ENCODE results near the gene DHRS7C.

Gene DHRS7C

DNA sequence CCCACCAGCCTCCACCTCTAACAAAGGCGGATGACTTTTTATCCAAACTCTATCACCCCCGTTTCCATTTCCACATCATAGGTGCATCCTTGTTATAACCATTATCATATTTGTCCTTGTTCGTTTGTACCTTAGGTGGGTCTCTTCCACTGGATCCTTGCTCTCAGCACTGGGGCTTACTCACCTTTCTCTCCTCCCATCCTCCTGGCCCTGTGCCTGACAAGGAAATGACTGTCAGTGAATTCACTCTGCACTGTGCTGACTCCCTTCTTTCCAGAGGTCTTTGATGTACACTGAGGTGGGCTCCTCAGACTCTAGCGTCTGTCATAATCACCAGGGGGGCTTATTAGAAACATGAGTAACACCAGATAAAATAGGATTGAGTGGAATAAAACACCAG, 27.4 kb upstream of the DHRS7C start:
- Mint-ChIP-seq H3K27ac (no peak overlapping the region), H3K27me3 (no peaks in the 10 kb centered on the region), H3K36me3 (ENCODE audit: low read depth) (no peaks in the 10 kb centered on the region), H3K4me3 (no peak overlapping the region), H3K4me1 (ENCODE audit: low read depth) (no peaks in the 10 kb centered on the region), H3K9me3 (no peaks in the 10 kb centered on the region)
- intact Hi-C loops (cut with micrococcal nuclease) = no loop called here

DNA sequence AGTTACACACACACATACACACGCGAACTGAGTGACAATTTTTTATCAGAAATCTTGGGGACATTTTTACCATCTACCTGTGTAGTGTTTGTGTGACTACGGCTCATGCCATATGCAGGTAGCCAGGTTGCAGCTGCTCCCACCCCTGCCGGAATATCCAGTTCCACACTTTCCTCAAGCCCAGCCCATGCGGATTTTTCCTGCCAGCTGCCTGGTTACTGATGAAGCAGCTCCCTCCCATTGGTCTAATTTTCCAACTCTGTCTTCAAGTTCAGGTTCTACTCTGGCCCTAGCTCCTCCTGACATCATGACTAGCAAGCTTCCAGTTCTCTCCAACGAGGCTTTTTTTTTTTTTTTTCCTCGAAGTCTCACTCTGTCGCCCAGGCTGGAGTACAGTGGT, 25.7 kb upstream of the DHRS7C start:
- Mint-ChIP-seq H3K9me3 (no peaks in the 10 kb centered on the region), H3K36me3 (ENCODE audit: low read depth) (no peaks in the 10 kb centered on the region), H3K27ac (no peak overlapping the region), H3K4me1 (ENCODE audit: low read depth) (no peaks in the 10 kb centered on the region), H3K4me3 (no peak overlapping the region), H3K27me3 (no peaks in the 10 kb centered on the region)
- intact Hi-C loops (cut with micrococcal nuclease) = no loop called here

DNA sequence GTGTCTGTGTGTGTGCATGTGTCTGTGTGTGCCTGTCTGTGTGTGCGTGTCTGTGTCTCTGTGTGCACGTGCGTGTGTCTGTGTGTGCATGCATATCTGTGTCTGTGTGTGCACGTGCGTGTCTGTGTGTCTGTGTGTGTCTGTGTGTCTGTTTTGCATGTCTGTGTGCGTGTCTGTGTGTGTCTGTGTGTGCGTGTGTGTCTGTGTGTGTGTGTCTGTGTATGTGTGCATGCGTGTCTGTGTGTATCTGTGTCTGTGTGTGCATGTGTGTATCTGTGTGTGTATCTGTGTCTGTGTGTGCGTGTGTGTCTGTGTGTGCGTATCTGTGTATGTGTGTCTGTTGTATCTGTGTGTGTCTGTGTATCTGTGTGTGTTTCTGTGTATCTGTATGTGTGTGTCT, 25.1 kb upstream of the DHRS7C start:
- Mint-ChIP-seq H3K4me1 (ENCODE audit: low read depth) (no peaks in the 10 kb centered on the region), H3K27ac (no peak overlapping the region), H3K27me3 (no peaks in the 10 kb centered on the region), H3K4me3 (no peak overlapping the region), H3K36me3 (ENCODE audit: low read depth) (no peaks in the 10 kb centered on the region), H3K9me3 (no peaks in the 10 kb centered on the region)
- intact Hi-C loops (cut with micrococcal nuclease) = no loop called here

DNA sequence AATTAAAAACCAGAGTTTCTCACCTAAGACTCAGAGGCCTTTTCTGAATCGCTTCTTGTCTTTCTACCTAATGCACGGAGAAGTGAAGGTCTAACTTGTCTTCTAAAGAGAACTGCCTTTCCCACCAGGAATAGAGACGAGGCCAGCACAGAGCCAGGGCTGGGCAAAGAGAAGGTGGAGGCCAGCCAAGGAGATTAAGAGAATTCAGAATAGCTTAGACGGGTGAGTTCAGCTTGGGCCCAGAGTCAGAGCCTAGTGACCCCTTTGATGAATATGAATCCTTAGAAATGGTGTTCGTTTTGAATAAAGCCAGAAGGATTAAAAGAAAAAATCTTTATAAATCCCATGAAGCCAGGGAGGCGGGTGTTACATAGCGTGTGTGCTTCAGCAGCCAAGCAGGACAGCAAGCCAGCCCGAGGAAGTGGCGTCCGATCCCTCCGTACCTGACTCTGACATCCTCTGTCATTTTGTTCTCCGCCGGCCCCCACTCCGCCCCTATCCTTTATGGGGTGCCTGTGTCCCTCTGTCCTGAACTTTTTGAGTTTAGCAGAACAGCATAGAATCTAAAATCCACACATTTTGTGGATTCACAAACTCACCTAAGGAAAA, 23.0 kb upstream of the DHRS7C start:
- intact Hi-C loops (cut with micrococcal nuclease) = no loop called here
- no peak overlapping the region for H3K4me3 Mint-ChIP-seq
- H3K9me3 Mint-ChIP-seq = no peaks in the 10 kb centered on the region
- H3K27me3 Mint-ChIP-seq = no peaks in the 10 kb centered on the region
- no peaks in the 10 kb centered on the region for H3K36me3 Mint-ChIP-seq (ENCODE audit: low read depth)
- no peak overlapping the region for H3K27ac Mint-ChIP-seq
- no peaks in the 10 kb centered on the region for H3K4me1 Mint-ChIP-seq (ENCODE audit: low read depth)

DNA sequence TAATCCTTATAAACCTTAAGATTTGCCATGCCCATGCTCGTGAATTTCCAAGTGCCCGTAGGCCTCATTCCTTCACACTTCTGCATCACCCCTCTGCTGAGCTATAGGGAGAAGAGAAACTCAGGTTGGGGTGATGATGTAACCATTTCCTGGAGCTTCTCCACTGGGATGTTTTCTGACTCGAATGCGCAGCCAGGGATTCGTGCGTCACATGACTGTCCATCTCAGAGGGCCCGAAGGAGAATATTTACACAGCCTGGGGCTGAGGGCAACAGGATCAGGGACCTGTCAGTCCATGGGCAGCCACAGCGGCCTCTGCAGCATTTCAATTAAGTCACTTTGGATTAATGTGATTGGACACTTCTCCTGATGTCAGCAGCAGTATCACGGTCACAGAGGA, 21.8 kb upstream of the DHRS7C start:
- intact Hi-C loops (cut with micrococcal nuclease) = no loop called here
- Mint-ChIP-seq H3K4me1 (ENCODE audit: low read depth) (no peaks in the 10 kb centered on the region), H3K27me3 (no peaks in the 10 kb centered on the region), H3K4me3 (no peak overlapping the region), H3K27ac (no peak overlapping the region), H3K36me3 (ENCODE audit: low read depth) (no peaks in the 10 kb centered on the region), H3K9me3 (no peaks in the 10 kb centered on the region)

DNA sequence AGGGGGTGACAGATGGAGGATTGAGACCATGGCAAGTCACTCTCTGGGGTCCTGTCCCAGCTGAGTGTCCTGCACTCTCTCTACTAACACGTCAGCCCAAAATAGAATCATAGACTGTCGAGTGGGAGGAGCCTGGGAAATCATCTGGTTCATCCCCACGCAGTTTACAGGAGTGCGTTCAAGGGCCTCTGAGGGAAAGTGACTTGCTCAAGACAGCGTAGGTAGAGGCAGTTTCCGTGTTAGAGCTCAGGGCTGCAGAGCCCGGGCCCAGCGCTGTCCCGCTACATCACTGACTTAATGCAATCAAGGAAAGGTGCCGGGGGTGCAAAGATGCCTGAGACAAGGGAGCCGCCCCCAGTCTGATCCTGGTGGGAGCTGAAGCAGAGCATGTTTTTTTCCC, 20.1 kb upstream of the DHRS7C start:
- intact Hi-C loops (cut with micrococcal nuclease) = no loop called here
- H3K36me3 Mint-ChIP-seq (ENCODE audit: low read depth) = no peaks in the 10 kb centered on the region
- H3K27me3 Mint-ChIP-seq = peaks cover under 1% of the 10 kb centered on the region

DNA sequence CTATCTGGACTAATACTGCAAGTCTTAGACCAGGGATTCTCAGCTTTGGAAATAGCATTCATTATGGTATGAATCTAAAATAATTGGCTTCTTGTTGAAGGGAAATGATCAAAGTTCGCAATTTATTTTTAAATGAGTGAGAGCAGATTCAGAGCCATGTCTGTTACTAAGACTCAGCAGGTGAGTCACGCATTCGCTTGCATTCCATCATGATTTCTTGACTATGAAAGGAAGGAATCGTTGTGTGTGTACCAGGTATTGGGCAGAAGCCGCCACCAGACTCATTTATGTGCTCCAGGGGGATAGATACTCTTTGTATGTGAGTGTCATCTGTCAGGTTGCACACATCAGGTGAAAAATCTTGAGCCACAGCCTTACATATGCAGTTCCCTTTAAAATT, 19.7 kb upstream of the DHRS7C start:
- H3K4me3 Mint-ChIP-seq = no peak overlapping the region
- intact Hi-C loops (cut with micrococcal nuclease) = no loop called here
- H3K36me3 Mint-ChIP-seq (ENCODE audit: low read depth) = no peaks in the 10 kb centered on the region
- peaks cover 1% of the 10 kb centered on the region for H3K27me3 Mint-ChIP-seq
- no peaks in the 10 kb centered on the region for H3K4me1 Mint-ChIP-seq (ENCODE audit: low read depth)
- H3K9me3 Mint-ChIP-seq = no peaks in the 10 kb centered on the region
- H3K27ac Mint-ChIP-seq = no peak overlapping the region

More for the DNA sequence above, 20.1 kb upstream of the DHRS7C start:
- Mint-ChIP-seq H3K4me3 (no peak overlapping the region), H3K4me1 (ENCODE audit: low read depth) (no peaks in the 10 kb centered on the region), H3K9me3 (no peaks in the 10 kb centered on the region), H3K27ac (no peak overlapping the region)

DNA sequence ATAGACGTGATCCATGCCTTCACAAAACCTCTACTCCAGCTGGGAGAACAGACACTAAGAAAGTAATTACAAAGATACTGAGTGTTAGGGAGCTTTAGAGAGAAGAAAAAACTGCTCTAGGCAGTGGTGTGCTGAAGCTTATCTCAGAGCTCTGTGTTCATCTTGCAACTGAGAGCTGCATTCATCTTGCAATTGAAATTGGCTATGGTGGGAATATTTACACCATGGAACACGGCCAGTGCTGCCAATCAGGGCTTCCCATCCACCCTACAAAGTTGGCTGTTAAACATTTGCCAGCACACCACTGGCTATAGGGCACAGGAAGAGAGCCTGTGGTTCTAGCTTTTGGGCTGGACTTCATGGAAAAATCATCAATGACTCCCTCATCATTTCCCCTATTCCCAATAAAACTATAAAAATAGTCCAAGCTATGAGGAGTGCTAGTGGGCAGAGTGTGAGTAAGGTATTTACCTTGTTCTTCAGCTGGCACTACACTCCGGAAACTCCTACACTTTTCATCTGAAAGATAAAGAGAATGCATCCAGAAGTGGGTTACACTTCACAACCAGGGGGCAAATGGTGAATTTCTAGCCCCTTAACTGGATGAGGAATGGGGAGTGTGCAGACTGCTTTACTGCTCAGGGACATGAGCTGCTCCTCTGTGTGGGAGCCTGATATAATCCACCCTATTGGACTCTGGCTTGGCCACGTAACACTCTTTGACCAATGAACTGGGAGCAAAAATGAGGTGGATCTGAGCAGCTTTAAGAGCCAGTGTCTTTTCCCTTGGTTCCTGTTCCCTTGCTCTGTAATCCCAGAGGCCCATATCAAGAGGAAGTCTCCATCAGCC, 18.9 kb upstream of the DHRS7C start:
- no peak overlapping the region for H3K4me3 Mint-ChIP-seq
- peaks cover 1% of the 10 kb centered on the region for H3K27me3 Mint-ChIP-seq
- no peaks in the 10 kb centered on the region for H3K9me3 Mint-ChIP-seq
- intact Hi-C loops (cut with micrococcal nuclease) = no loop called here
- no peak overlapping the region for H3K27ac Mint-ChIP-seq
- H3K36me3 Mint-ChIP-seq (ENCODE audit: low read depth) = no peaks in the 10 kb centered on the region
- no peaks in the 10 kb centered on the region for H3K4me1 Mint-ChIP-seq (ENCODE audit: low read depth)

DNA sequence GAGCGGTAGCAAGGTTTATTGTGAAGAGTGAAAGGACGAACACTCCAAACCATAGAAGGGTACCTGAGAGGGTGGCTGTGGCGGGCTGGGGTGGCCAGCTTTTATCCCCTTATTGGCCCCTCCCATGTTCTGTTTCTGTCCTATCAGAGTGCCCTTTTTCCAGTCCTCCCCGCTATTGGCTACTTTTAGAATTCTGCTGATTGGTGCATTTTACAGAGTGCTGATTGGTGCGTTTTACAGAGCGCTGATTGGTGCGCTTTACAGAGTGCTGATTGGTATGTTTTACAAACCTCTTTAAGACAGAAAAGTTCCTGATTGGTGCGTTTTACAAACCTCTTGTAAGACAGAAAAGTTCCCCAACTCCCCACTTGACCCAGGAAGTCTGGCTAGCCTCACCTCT, 18.0 kb upstream of the DHRS7C start:
- no peak overlapping the region for H3K4me3 Mint-ChIP-seq
- intact Hi-C loops (cut with micrococcal nuclease) = no loop called here
- no peaks in the 10 kb centered on the region for H3K9me3 Mint-ChIP-seq
- peaks cover 1% of the 10 kb centered on the region for H3K27me3 Mint-ChIP-seq
- H3K27ac Mint-ChIP-seq = no peak overlapping the region
- no peaks in the 10 kb centered on the region for H3K36me3 Mint-ChIP-seq (ENCODE audit: low read depth)
- no peaks in the 10 kb centered on the region for H3K4me1 Mint-ChIP-seq (ENCODE audit: low read depth)

DNA sequence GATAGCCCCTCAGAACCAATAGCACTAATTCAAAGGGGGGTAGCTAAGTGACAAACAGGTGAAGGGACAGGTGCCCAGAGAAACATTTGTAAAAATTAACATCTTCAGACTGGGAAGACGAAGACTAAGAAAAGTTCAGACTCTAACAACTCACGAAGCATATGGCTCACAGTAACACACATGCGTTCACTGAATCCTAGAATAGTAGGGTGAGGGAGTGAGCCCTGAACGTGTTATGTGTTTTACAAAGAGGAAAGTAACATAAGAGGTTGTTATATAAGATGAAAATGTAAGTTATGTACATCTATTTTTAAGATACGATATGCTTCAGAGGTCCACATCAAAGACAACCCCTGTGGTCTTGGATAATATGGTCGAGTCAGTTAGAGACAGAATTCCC, 15.3 kb upstream of the DHRS7C start:
- H3K4me1 Mint-ChIP-seq (ENCODE audit: low read depth) = no peaks in the 10 kb centered on the region
- H3K36me3 Mint-ChIP-seq (ENCODE audit: low read depth) = no peaks in the 10 kb centered on the region
- intact Hi-C loops (cut with micrococcal nuclease) = no loop called here
- H3K27me3 Mint-ChIP-seq = peaks cover 8% of the 10 kb centered on the region
- no peaks in the 10 kb centered on the region for H3K9me3 Mint-ChIP-seq
- no peak overlapping the region for H3K4me3 Mint-ChIP-seq
- H3K27ac Mint-ChIP-seq = no peak overlapping the region

DNA sequence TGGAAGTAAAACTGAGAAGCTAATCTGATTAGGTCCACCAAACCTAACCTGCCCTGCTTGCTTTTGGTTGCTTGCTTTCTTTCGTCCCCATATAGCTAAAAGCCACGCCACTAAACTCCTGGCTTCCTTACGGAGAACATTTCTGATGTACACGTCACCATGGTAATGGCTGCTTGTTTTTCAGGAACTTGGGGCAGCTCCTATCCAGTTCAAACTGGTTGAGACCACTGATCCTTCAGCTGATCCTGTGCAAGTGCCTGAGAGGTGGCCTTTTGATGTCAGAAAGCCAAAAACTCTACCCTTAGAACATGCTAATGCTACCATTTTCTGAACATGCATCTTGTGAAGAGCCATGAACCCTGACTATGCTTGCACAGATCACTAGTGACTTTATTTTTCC, 14.4 kb upstream of the DHRS7C start:
- Mint-ChIP-seq H3K4me1 (ENCODE audit: low read depth) (no peaks in the 10 kb centered on the region), H3K4me3 (no peak overlapping the region), H3K9me3 (no peaks in the 10 kb centered on the region), H3K27me3 (peaks cover 8% of the 10 kb centered on the region), H3K36me3 (ENCODE audit: low read depth) (no peaks in the 10 kb centered on the region), H3K27ac (no peak overlapping the region)
- intact Hi-C loops (cut with micrococcal nuclease) = no loop called here

DNA sequence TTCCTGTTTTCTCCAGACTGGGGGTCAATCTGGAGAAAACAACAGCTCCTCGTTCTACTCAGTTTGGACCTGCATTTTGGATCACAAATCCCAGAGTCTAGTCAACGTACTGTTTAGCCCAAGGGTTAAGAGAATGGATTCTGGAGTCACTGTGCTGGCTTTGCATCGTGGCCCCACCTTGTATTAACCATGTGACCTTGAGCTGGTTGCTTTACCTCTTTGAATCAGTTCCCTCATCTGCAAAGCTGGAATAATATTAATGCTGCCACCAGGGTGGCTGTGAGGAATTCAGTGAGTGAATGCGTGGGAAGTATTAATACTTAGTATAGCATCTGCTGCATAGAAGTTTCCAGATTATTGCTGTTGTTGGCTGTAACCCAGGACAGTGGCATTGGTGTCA, 11.3 kb upstream of the DHRS7C start:
- Mint-ChIP-seq H3K9me3 (no peaks in the 10 kb centered on the region), H3K4me1 (ENCODE audit: low read depth) (no peaks in the 10 kb centered on the region), H3K36me3 (ENCODE audit: low read depth) (no peaks in the 10 kb centered on the region), H3K27me3 (peaks cover 11% of the 10 kb centered on the region), H3K27ac (no peak overlapping the region), H3K4me3 (no peak overlapping the region)
- intact Hi-C loops (cut with micrococcal nuclease) = no loop called here

DNA sequence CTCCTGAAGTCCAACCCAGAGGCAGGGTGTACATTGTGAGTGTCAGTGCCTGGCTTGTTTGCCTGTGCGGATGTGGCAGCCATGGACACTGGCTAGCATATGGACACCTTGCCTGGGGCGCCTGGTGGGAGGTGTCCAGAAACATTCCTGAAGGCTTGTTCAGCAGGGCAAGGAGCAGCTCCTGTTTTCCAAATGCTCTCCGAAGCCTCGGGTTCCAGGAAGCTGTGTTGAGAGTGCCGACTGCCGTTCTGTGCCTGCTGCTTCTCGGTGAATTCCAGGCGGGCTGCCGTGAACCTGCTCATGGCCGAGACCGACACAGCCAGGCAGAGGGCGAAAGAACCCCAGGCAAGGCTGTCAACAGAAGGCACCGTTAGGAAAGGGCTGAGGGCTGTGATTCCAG, 10.9 kb upstream of the DHRS7C start:
- no peaks in the 10 kb centered on the region for H3K4me1 Mint-ChIP-seq (ENCODE audit: low read depth)
- intact Hi-C loops (cut with micrococcal nuclease) = no loop called here
- no peak overlapping the region for H3K27ac Mint-ChIP-seq
- H3K4me3 Mint-ChIP-seq = no peak overlapping the region
- no peaks in the 10 kb centered on the region for H3K36me3 Mint-ChIP-seq (ENCODE audit: low read depth)
- H3K9me3 Mint-ChIP-seq = no peaks in the 10 kb centered on the region
- H3K27me3 Mint-ChIP-seq = peaks cover 11% of the 10 kb centered on the region

DNA sequence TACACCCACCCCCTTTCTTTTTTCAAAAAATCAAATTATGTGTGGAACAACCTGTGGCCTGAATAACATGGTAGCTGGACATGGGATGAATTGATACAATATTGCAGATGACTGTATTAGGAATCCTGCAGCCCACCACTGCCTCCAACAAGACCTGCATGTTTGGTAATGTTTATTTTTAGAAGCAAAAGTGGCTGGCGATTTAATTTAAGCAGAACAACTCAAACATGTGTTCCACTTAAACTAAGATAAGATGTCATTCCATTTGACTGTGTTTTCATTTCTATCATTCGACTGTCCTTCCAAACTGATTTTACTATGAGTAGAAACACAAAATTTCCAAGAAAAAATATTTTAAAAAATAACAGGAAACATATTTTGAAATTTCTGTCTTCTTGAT, 10.1 kb upstream of the DHRS7C start:
- H3K27me3 Mint-ChIP-seq = peaks cover 11% of the 10 kb centered on the region
- no peaks in the 10 kb centered on the region for H3K9me3 Mint-ChIP-seq
- H3K4me1 Mint-ChIP-seq (ENCODE audit: low read depth) = no peaks in the 10 kb centered on the region
- no peak overlapping the region for H3K27ac Mint-ChIP-seq
- intact Hi-C loops (cut with micrococcal nuclease) = no loop called here
- H3K4me3 Mint-ChIP-seq = no peak overlapping the region
- no peaks in the 10 kb centered on the region for H3K36me3 Mint-ChIP-seq (ENCODE audit: low read depth)

DNA sequence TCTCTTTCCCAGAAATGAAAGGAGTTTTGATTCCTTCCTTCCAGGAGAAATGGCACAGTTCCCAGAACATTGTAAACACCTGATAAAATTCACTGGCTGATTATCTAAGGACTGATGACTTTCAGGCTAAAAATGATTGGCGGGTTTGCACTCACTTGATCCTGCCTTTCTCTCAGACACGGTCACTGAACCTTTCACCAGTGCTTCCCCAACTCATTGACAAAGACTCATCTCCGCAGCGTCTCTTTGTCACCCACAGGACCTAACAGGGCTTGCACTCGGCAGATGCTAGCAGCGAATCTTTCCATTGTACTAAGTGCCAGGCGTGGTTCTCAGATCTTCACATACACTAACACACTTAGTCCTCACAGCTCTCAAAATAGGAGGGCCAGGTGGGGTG, 7.3 kb upstream of the DHRS7C start:
- intact Hi-C loops (cut with micrococcal nuclease) = no loop called here
- Mint-ChIP-seq H3K36me3 (ENCODE audit: low read depth) (no peaks in the 10 kb centered on the region), H3K27ac (no peak overlapping the region), H3K4me3 (no peak overlapping the region), H3K27me3 (peaks cover 6% of the 10 kb centered on the region), H3K9me3 (no peaks in the 10 kb centered on the region), H3K4me1 (ENCODE audit: low read depth) (no peaks in the 10 kb centered on the region)

Data from dendritic cell treated with granulocyte-macrophage colony-stimulating factor and Interleukin-4, amounts not matched to agents 40 ng/mL and 50 ng/mL, for 4 days (primary cell).